Colonic mucosa (tissue), 4 donors: ENCODE measurements around the gene AK9. TPM values are rescaled to one million over a fixed set of nuclear protein-coding genes. Genes with fewer than 3 reads are reported as not detected.
A peak's percentile ranks its signal among the peaks of the same experiment; 100 is the strongest.

Source experiments
- DNase-seq: peaks from one replicate; pipeline ENCODE4 v3.0.0-alpha.2; 2020
- H3K27ac ChIP-seq: fragments of 200-600 bp; one replicate; pipeline ENCODE4 v1.8.0; 2021
- H3K27me3 ChIP-seq: fragments of 200-600 bp; one replicate; pipeline ENCODE4 v1.8.0; 2021
- H3K36me3 ChIP-seq: fragments of 200-600 bp; one replicate; pipeline ENCODE4 v1.8.0; 2021
- H3K4me1 ChIP-seq: fragments of 200-600 bp; one replicate; pipeline ENCODE4 v1.8.0; 2021; ENCODE audit warnings: mild to moderate bottlenecking
- H3K4me3 ChIP-seq: fragments of 200-600 bp; one replicate; pipeline ENCODE4 v1.8.0; 2021
- H3K9ac ChIP-seq, 2 donors: one replicate each; pipeline ENCODE4 v1.7.0; 2013; ENCODE audit warnings: control low read depth in 2 of 2, low read depth in 2 of 2, low read length in 2 of 2
- H3K9me3 ChIP-seq: fragments of 200-600 bp; one replicate; pipeline ENCODE4 v1.8.0; 2021
- intact Hi-C: fragments of 100-400 bp; cut with DNase I; formaldehyde crosslinking; loops from one replicate; pipeline ENCODE4 v1.14.1; 2022
- total RNA-seq, 2 donors: library from RNA; stranded (reverse); fragmentation: NEBNext Ultra II Directional in 1 of 2; extraction: Animal tissue kit (Norgen Biotek cat#: 25700) in 1 of 2; gene quantifications; one replicate each; pipeline ENCODE4 v1.2.1, GENCODE V29; 2021
- TF ChIP-seq, protein P1 (sequence below): fragments of 200-600 bp; IDR thresholded peaks from one replicate; pipeline ENCODE4 v1.8.0; 2022; ENCODE audit warnings: antibody characterized with exemption, mild to moderate bottlenecking
- donor health status: healthy.
- donor health status: DM: no; HTN: no; CAD: no.
- donor health status: DM: no; HTN: no; CAD: no.

Gene AK9
- 1 to 10 TPM; 5.6 to 5.7 TPM for total RNA-seq

DNA sequence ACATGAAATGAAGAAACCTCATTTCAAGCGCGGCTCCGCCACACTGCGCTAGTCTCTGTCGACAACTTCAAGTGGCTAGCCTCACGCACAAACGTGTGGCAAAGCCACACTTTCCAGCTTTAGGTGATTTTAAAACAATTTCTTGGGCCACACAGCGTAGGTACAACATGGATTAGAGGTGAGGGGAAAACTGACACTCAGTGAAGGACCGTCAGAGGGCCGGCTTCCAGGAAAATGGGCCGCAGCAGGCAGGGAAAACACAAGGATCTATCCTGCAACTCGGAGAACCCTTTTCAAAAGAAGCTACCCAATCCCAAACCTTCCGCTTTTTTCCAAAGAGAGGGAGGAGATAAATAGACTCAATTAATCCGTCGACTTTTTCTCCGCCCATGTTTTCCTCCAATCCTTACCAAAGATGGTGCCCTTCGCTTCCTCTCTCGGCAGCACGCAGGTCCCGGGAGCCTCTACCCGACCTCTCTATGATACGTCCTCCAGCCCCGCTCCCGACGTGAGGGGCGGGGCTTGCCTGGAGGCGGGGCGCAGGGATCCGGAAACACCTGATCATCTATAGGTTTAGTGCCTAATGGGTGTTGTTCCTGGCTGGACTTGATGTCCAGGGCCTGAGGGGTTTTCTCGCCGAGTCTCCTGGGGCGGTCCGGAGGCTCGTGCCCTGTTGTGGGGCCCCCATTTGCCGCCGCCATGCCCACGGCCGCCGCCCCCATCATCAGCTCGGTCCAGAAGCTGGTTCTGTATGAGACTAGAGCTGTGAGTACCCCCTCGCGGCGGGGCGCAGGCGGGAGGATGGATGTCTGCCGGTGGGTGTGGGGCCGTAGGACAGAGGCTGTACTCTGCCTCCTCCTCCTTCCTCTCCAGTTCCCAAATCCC lies at the start of gene AK9, which contains the start of gene FIG4:
Gene AK9, minus strand, starts transcription at position 466 of the 885 bp plus-strand sequence. CDS start 15,457 bp downstream, outside the sequence.
Gene FIG4, plus strand, starts transcription at position 560 of the 885 bp plus-strand sequence. Its CDS starts 140 bp downstream, at position 700.
- intact Hi-C loops: no loop called here
- Histone ChIP-seq H3K9ac (peak within 1 kb of the TSS; percentile 84 to 85), H3K9me3 (no peaks in the 10 kb centered on the region), H3K4me3 (peak within 1 kb of the TSS; percentile 62), H3K27ac (peak within 1 kb of the TSS; percentile 87), H3K27me3 (no peaks in the 10 kb centered on the region), H3K4me1 (no peaks in the 10 kb centered on the region), H3K36me3 (no peaks in the 10 kb centered on the region)
- DNase-seq: peak; percentile 98
- TF ChIP-seq, protein P1, sequence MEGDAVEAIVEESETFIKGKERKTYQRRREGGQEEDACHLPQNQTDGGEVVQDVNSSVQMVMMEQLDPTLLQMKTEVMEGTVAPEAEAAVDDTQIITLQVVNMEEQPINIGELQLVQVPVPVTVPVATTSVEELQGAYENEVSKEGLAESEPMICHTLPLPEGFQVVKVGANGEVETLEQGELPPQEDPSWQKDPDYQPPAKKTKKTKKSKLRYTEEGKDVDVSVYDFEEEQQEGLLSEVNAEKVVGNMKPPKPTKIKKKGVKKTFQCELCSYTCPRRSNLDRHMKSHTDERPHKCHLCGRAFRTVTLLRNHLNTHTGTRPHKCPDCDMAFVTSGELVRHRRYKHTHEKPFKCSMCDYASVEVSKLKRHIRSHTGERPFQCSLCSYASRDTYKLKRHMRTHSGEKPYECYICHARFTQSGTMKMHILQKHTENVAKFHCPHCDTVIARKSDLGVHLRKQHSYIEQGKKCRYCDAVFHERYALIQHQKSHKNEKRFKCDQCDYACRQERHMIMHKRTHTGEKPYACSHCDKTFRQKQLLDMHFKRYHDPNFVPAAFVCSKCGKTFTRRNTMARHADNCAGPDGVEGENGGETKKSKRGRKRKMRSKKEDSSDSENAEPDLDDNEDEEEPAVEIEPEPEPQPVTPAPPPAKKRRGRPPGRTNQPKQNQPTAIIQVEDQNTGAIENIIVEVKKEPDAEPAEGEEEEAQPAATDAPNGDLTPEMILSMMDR: no peak

DNA sequence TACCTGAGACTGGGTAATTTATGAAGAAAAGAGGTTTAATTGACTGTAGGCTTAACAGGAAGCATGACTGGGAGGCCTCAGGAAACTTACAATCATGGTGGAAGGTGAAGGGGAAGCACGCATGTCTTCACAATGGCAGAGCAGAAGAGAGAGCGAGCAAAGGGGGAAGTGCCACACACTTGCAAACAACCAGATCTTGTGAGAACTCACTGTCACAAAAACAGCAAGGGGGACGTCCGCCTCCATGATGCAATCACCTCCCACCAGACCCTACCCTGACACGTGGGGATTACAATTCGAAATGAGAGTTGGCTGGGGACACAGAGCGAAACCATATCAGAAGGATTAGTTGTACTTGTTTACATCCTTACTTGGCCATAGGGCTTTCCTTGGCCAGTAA lies 49.8 kb upstream of the AK9 start:
- no peak for DNase-seq
- Histone ChIP-seq H3K4me1 (no peaks in the 10 kb centered on the region), H3K27me3 (no peaks in the 10 kb centered on the region), H3K27ac (no peak overlapping the region), H3K36me3 (no peaks in the 10 kb centered on the region), H3K4me3 (no peak overlapping the region), H3K9ac (no peak overlapping the region), H3K9me3 (no peaks in the 10 kb centered on the region)
- TF ChIP-seq, protein P1: no peak
- intact Hi-C loops: loop anchor here (5.0 kb wide), 1 partner anchor 458 kb away; no protein-coding TSS in a partner anchor

DNA sequence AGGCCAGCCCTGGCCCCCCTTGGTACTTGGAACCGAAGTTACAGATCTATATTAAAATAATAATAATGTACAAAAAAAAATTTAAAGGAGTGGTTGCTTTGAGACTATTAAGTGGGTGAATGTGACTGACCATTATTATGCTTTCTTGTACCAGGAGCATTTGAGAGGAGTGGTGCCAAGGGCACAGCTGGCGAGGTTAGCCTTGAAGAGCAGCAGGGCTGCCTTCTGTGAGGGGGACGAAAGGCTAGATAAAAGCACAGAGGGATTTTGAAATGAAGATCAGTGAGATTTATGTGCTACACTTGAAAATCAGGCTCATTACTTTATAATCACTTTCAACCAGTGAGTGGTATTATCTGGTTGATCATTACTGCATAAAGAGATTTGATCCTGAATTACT lies 48.7 kb upstream of the AK9 start:
- TF ChIP-seq, protein P1: no peak
- intact Hi-C loops: loop anchor here (5.0 kb wide), 1 partner anchor 457 kb away; no protein-coding TSS in a partner anchor
- H3K27me3 ChIP-seq: no peaks in the 10 kb centered on the region
- no peaks in the 10 kb centered on the region for H3K4me1 ChIP-seq
- no peaks in the 10 kb centered on the region for H3K36me3 ChIP-seq
- H3K9me3 ChIP-seq: no peaks in the 10 kb centered on the region
- H3K9ac ChIP-seq: no peak overlapping the region
- H3K27ac ChIP-seq: no peak overlapping the region
- H3K4me3 ChIP-seq: no peak overlapping the region
- DNase-seq: no peak

DNA sequence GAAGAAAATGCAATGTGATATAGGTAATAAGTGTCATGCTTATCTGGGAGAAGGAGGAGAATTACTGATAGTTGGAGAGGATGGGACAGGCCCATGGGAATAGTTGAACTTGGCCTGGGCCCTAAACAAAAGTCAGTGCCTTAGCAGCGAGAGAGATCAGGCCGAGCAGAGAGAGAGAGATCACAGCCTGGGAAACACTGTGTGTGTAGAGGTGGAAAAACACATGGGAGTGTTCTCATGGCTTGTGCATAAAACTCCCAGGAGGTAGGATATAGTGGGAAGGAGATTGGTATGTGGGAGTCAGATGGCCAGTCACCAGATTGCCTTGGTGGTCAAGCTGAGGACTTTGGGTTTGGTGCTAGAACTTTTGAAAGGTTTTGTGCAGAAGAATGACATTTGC lies 47.7 kb upstream of the AK9 start:
- H3K9me3 ChIP-seq: no peaks in the 10 kb centered on the region
- H3K27me3 ChIP-seq: no peaks in the 10 kb centered on the region
- H3K4me1 ChIP-seq: no peaks in the 10 kb centered on the region
- no peaks in the 10 kb centered on the region for H3K36me3 ChIP-seq
- H3K9ac ChIP-seq: no peak overlapping the region
- TF ChIP-seq, protein P1: no peak
- intact Hi-C loops: no loop called here
- no peak overlapping the region for H3K4me3 ChIP-seq
- H3K27ac ChIP-seq: no peak overlapping the region
- no peak for DNase-seq

DNA sequence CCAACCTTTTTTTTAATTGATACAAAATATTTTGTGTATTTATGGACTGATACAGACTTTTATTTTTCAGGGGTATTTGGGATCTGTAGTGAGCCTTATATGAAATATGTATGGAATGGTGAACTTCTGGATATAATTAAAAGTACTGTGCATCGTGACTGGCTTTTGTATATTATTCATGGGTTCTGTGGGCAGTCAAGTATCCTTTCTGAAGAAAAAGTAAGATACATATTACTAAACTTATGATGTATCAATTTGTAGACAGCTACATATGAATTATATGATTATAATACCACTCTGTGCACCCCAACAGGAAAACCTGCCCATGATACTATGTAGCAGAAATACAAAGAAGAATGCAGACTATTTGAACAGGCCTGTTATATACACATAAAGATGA lies 47.3 kb upstream of the AK9 start:
- no peaks in the 10 kb centered on the region for H3K4me1 ChIP-seq
- H3K36me3 ChIP-seq: no peaks in the 10 kb centered on the region
- H3K4me3 ChIP-seq: no peak overlapping the region
- no peak for DNase-seq
- H3K27ac ChIP-seq: no peak overlapping the region
- H3K27me3 ChIP-seq: no peaks in the 10 kb centered on the region
- intact Hi-C loops: no loop called here
- H3K9me3 ChIP-seq: no peaks in the 10 kb centered on the region
- TF ChIP-seq, protein P1: no peak
- no peak overlapping the region for H3K9ac ChIP-seq
